Nephron (organoid): ENCODE data around the gene MCM9.

Source experiments
- H3K27ac Mint-ChIP-seq, 3 experiments: 2 replicates each; pipeline ENCODE4 v1.8.0; 2020; ENCODE audit warnings: mixed read lengths in 3 of 3, mild to moderate bottlenecking in 2 of 3, moderate library complexity in 1 of 3
- H3K27me3 Mint-ChIP-seq: 2 replicates; pipeline ENCODE4 v1.8.0; 2021; ENCODE audit warnings: low read depth, mild to moderate bottlenecking, moderate library complexity, mixed read lengths
- H3K36me3 Mint-ChIP-seq: 2 replicates; pipeline ENCODE4 v1.8.0; 2020; ENCODE audit warnings: low read depth, mixed read lengths
- H3K4me1 Mint-ChIP-seq: 2 replicates; pipeline ENCODE4 v1.8.0; 2020; ENCODE audit warnings: mixed read lengths
- H3K4me3 Mint-ChIP-seq, 3 experiments: 2 replicates each; pipeline ENCODE4 v1.8.0; 2020; ENCODE audit warnings: mild to moderate bottlenecking in 3 of 3, mixed read lengths in 3 of 3, moderate library complexity in 2 of 3
- H3K9me3 Mint-ChIP-seq: 2 replicates; pipeline ENCODE4 v1.8.0; 2020; ENCODE audit warnings: mixed read lengths
- TF ChIP-seq, protein P1 (sequence below), 3 experiments: fragments of 200-600 bp; sonication (generic); IDR thresholded peaks; one replicate each; pipeline ENCODE4 v1.5.0; 2021; ENCODE audit warnings: antibody characterized with exemption in 3 of 3; ENCODE audit not compliant: unreplicated experiment in 3 of 3

Gene MCM9

DNA sequence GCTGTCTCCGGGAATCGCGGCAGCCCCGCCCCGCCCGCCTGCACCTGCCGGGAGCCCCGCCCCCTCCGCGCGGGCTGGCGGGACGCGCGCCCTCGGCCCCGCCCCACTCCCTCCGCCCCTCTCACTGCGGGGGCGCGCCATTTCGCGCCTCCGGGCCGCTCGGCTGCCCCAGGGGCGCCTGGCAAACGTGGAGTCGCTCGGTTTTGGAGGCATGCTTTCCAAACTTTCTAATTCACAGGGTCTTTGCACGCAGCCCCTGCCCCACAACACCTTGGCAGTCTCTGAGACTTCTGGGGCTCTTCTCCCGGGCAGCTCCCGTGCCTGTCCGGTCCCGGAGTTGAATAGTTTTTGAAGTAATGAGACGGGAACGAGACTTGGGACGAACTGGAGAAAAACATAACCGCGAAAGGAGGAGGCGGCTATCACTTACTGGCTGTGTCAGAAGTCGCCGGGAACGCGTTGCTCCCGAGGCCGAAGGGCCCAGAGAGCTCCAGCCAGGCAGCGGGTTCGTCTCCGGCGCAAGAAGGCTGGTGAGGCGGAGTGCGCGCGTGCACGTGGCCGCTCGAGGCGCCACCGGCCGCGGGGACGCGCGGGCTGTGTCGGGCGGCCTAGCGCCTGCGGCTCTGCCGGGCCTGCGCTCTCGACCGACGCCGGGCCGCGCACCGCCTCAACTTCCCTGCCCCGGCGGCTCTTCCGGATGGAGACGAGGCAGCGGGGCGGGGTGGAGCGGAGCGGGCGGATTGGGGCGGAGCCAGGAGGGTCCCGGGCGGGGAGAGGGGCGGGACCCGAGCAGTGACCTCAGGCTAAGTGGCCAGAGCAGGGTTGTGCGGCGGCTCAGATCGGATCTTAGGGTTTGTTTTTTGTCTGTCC, at the start of gene MCM9:
MCM9 (minus strand) TSS at position 699 of the 870 bp plus-strand sequence. CDS start 3,436 bp downstream, outside the sequence.
- peaks cover 31% of the 10 kb centered on the region for H3K4me1 Mint-ChIP-seq
- H3K9me3 Mint-ChIP-seq: no peaks in the 10 kb centered on the region
- TF ChIP-seq, protein P1, sequence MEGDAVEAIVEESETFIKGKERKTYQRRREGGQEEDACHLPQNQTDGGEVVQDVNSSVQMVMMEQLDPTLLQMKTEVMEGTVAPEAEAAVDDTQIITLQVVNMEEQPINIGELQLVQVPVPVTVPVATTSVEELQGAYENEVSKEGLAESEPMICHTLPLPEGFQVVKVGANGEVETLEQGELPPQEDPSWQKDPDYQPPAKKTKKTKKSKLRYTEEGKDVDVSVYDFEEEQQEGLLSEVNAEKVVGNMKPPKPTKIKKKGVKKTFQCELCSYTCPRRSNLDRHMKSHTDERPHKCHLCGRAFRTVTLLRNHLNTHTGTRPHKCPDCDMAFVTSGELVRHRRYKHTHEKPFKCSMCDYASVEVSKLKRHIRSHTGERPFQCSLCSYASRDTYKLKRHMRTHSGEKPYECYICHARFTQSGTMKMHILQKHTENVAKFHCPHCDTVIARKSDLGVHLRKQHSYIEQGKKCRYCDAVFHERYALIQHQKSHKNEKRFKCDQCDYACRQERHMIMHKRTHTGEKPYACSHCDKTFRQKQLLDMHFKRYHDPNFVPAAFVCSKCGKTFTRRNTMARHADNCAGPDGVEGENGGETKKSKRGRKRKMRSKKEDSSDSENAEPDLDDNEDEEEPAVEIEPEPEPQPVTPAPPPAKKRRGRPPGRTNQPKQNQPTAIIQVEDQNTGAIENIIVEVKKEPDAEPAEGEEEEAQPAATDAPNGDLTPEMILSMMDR (IDR thresholded peaks at IDR 0.05; ENCODE audit: unreplicated experiment in 3 of 3): no peak
- H3K4me3 Mint-ChIP-seq: peak within 1 kb of the TSS; percentile 92 to 97 (median 96)
- peaks cover 3% of the 10 kb centered on the region for H3K27me3 Mint-ChIP-seq
- peaks cover 27% of the 10 kb centered on the region for H3K36me3 Mint-ChIP-seq
- H3K27ac Mint-ChIP-seq: peak within 1 kb of the TSS; percentile 95 to 96 (median 95)

GRCh38 chr6:118984342-118984741, 49.4 kb upstream of the MCM9 start:
- H3K36me3 Mint-ChIP-seq: no peaks in the 10 kb centered on the region
- peaks cover 8% of the 10 kb centered on the region for H3K4me1 Mint-ChIP-seq
- no peaks in the 10 kb centered on the region for H3K9me3 Mint-ChIP-seq
- no peak overlapping the region for H3K4me3 Mint-ChIP-seq
- no peaks in the 10 kb centered on the region for H3K27me3 Mint-ChIP-seq
- TF ChIP-seq, protein P1 (IDR thresholded peaks at IDR 0.05; ENCODE audit: unreplicated experiment in 3 of 3): no peak
- H3K27ac Mint-ChIP-seq: no peak overlapping the region

GRCh38 chr6:118982575-118982911, 47.6 kb upstream of the MCM9 start:
- Mint-ChIP-seq H3K27me3 (no peaks in the 10 kb centered on the region), H3K4me3 (no peak overlapping the region), H3K4me1 (peaks cover 8% of the 10 kb centered on the region), H3K36me3 (no peaks in the 10 kb centered on the region), H3K9me3 (no peaks in the 10 kb centered on the region), H3K27ac (no peak overlapping the region)
- TF ChIP-seq, protein P1 (IDR thresholded peaks at IDR 0.05; ENCODE audit: unreplicated experiment in 3 of 3): no peak

- Mint-ChIP-seq H3K4me1 (peaks cover 8% of the 10 kb centered on the region), H3K27me3 (no peaks in the 10 kb centered on the region), H3K27ac (no peak overlapping the region), H3K36me3 (no peaks in the 10 kb centered on the region), H3K4me3 (no peak overlapping the region), H3K9me3 (no peaks in the 10 kb centered on the region)
- TF ChIP-seq, protein P1 (IDR thresholded peaks at IDR 0.05; ENCODE audit: unreplicated experiment in 3 of 3): no peak
Measured at GRCh38 chr6:118981884-118982574, 47.1 kb upstream of the MCM9 start.

DNA sequence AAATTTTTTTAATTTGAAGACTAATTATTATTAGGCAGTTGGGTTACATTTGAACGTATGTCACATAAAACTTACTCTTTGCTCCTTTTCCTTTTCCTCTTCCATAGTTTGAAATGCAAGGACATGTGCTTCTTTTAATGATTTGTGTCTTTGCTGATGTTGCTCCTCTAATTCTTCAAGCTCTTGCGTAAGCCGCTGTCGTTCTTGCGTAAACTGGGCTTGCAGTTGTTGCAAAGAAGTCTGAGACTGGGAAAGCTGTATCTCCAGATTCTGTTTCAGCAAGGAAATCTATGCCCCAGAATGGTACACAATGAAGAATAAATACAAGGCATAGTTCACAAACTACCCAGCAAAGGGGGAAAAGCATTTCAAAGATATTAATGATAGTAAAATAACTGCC, 45.1 kb upstream of the MCM9 start:
- H3K27me3 Mint-ChIP-seq: no peaks in the 10 kb centered on the region
- no peak overlapping the region for H3K4me3 Mint-ChIP-seq
- H3K4me1 Mint-ChIP-seq: peaks cover 2% of the 10 kb centered on the region
- TF ChIP-seq, protein P1 (IDR thresholded peaks at IDR 0.05; ENCODE audit: unreplicated experiment in 3 of 3): no peak
- H3K9me3 Mint-ChIP-seq: no peaks in the 10 kb centered on the region
- H3K27ac Mint-ChIP-seq: peak overlapping the region in 1 of 3 experiments; percentile 6
- peaks cover 4% of the 10 kb centered on the region for H3K36me3 Mint-ChIP-seq
